NCI-H226 (cell line): ENCODE data around the gene MBL2.

Experiments
- DNase-seq: peaks from one replicate; pipeline ENCODE4 v3.0.0-alpha.2; 2015

MBL2 gene

GRCh38 chr10:52739380-52740154 is 33.0 kb downstream of the MBL2 start:
- no peak for DNase-seq

DNA sequence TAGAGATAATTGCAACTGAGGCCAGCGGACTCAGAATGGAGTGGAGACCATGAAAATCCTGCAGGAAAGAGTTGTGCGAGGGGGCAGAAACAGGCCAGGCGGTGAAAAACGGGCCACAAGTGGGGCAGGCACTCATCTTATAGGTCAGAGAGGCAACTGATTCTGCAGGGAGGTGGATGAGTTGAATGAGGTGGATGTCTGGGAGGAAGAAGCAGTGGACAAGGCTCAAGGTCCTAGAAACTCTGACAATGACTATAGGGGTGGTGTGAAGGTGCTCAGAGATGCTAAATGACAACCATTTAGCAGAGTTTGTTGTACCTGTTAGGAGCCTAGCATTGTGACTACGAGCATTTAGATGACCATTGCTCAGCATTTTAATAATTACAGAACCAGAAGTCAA is 33.6 kb downstream of the MBL2 start:
- DNase-seq, result no peak

DNA sequence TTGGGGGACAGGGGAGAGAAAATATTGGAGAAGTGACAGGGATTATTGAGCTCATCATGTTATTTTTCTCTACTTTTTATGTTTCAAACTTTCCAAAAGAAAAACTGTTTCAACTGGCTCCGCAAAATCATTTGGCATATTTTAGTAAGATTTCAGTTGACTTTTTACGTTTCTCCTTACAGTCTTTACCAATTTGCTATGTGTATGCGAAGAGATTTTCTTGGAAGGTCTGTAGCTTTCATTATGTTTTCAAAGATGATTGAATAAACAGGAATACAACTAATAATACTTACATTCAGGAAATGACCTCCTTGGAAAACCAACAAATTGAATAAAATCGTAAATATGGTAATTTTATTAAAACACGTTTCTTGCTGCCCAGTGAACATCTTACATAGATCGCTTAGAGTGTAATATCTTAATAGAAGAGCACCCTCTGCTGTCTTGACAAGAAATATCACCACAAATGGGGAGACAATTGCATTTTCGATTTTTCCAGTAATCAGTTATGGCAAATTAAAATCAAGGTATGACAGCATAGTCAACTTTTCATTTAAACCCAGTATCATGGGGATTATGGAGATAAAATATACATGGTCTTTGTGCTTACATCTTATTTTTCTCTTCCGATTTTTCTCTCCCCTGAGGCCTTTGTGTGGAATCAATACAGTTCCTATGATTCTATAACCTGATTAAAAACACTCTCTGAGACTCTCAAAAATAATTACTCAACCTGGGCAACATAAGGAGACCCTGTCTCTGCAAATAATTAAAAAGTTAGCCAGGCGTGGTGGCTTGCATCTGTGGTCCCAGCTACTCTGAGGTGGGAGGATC is 43.1 kb downstream of the MBL2 start:
- DNase-seq, result no peak

DNA sequence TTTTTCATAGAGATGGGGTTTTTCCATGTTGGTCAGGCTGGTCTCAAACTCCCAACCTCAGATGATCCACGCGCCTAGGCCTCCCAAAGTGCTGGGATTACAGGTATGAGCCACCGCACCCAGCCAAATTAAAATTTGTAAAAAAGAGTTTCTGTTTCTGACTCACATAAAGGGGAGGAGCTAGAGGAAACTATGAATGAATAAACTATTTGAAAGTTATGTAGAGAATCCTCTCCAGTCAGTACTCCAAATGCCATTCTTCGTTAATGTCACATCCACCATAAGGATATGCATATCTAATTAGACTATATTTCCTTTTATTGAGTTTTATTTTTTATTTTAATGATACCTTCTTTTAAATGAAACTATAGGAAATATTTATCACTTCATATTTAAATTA is 52.6 kb downstream of the MBL2 start:
- DNase-seq, result no peak
